GM12874 (cell line): ENCODE results near the gene RGS19.

Source experiments
- TF ChIP-seq, protein P1 (sequence below): IDR thresholded peaks from 2 replicates; pipeline ENCODE4 v1.5.1; 2011; ENCODE audit warnings: low read depth, mild to moderate bottlenecking, control low read depth, low read length, moderate library complexity; ENCODE audit not compliant: insufficient read depth

Gene RGS19

DNA sequence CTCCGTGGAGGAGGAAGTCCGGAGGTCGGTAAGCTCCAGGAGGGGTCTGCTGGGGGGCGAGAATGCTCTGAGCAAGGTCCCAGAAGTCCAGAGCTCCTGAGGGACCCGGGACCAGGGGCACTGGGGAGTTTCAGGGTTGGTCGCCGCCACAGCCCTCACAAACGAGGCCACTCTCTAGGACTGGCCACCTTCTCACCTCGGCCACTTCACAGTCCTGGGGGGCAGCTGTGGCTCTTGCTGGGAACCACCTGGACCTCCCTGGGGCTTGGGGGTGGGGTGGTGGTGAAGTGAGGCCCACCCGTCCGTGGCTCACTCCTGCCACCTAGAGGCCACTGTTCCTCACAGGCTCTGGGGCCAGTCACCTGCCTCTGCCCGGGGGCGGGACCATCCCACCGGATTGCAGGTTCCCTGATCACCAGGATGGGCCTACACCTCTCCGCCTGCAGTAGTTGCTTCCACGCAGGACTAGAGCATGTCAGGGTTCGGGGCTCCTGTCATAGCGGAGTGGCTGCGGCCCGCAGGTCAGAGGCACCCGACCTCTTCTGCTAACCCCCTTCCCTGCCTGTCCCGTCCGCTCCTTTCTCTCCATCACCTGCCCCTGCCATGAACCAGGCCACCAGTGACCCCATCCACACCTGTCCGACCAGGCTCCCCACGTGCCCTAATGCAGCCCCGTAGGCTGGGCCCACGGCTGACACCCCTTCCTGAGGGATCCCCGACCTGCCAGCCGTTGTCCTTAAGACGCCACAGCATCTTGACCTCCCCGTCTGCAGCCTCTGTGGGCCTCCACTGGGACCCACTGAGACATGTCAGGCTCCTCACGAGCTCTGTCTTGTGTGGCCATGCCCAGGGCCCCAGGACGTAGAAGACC, 21.5 kb downstream of the RGS19 start:
- TF ChIP-seq, protein P1, sequence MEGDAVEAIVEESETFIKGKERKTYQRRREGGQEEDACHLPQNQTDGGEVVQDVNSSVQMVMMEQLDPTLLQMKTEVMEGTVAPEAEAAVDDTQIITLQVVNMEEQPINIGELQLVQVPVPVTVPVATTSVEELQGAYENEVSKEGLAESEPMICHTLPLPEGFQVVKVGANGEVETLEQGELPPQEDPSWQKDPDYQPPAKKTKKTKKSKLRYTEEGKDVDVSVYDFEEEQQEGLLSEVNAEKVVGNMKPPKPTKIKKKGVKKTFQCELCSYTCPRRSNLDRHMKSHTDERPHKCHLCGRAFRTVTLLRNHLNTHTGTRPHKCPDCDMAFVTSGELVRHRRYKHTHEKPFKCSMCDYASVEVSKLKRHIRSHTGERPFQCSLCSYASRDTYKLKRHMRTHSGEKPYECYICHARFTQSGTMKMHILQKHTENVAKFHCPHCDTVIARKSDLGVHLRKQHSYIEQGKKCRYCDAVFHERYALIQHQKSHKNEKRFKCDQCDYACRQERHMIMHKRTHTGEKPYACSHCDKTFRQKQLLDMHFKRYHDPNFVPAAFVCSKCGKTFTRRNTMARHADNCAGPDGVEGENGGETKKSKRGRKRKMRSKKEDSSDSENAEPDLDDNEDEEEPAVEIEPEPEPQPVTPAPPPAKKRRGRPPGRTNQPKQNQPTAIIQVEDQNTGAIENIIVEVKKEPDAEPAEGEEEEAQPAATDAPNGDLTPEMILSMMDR = peak; percentile 97

DNA sequence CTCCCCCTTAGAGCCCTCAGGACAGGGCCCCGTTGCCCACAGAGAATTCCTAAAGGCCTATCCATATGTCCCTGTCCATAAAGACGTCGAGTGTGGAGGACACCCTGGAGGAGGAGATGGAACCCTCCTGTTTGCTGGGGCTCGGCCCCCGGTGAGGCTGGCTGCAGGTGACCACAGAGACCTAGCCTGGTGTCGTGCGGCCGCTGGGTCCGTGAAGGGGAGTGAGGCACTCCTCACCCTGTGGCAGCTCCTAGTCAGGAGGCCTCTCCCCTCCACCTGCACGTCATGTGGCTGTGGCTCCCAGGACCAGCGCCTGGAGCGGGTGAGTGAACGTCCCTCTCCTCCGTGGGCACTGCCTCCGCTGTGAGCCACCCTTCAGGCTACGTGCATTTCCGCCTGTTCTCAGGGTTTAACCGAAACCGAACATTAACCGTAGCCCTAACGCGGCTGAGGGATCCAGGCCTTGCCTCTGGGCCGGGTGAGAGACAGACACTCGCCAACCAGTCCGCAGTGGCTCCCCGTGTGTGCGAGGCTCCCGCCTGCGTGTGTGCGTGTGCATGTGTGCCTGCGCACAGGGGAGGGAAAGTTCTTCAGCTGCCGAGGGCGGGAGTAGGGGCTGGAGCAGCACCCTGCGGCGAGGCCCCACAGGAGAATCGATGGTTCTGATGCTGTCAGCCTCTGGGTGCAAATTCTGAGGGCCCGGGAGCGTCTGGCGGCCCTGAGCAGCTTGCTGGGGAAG, 22.3 kb downstream of the RGS19 start:
- TF ChIP-seq, protein P1 = no peak

DNA sequence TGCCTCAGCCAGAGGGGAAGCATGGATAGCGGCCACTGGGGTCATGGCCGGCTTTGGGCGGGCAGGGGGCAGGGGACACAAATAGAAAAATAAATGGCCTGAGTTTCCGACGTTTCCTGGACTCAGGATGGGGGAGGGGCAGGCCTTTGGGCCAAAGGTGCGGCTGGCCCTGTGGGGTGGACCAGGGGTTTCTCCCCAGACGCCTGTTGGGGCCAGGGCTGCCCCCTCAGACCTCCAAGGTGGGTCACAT, 22.8 kb downstream of the RGS19 start:
- TF ChIP-seq, protein P1 = no peak

DNA sequence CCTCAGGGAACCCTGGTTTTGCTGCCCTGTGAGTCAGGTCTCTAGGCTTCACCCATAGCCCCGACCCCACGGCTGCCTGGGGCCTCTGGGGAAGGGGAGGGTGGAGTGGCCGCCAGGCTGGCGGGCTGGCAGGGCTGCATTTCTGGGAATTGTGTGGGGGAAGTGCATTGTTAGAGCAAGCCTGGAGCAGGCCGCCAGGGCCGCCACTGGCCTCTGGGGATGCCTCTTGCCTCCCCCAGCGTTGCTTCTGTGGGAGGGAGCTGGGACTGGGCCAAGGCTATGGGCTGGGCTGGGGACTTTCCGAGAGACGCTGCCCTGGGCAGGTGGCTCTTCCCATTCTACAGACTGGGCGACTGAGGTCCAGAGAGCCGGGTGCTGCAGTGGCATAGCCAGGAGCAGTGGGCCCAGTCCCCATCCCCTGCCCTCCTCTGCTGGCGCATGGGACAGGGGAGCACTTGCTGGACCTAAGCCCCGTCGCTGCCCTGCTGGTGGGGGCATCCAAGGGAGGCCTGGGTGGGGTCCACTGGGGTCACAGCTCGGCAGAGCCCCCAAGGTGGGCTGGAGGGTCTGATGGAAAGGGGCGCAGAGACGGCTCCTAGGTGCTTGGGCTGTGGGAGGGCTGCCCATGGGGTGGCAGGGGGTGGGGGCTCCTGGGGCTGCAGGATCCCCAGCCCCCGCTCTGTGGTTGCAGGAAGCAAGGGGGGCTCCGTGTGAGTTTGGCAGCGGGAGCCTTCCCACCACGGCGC, 23.3 kb downstream of the RGS19 start:
- TF ChIP-seq, protein P1 = no peak

DNA sequence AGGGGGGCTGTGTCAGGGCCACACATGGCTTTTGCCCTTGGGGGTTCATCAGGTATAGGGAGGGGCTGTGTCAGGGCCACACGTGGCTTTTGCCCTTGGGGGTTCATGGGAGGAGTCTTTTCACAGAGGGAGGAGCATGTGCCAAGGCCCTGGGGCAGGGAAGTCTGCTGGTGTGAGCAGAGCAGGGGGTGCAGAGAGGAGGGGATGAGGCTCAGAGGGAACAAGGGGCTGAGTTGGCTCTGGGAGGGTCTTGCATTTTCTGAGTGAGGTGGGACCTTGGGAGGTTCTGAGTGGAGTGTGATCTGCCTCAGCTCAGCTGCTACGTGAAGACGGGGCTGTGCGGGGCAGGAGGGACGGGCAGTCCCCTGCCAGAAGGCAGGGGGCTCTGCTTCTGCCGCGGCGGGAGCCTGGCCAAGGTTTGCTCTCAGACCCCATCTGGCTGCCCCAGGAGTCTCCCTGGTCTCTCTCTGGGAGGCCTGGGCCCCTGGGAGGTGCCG, 23.9 kb downstream of the RGS19 start:
- TF ChIP-seq, protein P1 = no peak

DNA sequence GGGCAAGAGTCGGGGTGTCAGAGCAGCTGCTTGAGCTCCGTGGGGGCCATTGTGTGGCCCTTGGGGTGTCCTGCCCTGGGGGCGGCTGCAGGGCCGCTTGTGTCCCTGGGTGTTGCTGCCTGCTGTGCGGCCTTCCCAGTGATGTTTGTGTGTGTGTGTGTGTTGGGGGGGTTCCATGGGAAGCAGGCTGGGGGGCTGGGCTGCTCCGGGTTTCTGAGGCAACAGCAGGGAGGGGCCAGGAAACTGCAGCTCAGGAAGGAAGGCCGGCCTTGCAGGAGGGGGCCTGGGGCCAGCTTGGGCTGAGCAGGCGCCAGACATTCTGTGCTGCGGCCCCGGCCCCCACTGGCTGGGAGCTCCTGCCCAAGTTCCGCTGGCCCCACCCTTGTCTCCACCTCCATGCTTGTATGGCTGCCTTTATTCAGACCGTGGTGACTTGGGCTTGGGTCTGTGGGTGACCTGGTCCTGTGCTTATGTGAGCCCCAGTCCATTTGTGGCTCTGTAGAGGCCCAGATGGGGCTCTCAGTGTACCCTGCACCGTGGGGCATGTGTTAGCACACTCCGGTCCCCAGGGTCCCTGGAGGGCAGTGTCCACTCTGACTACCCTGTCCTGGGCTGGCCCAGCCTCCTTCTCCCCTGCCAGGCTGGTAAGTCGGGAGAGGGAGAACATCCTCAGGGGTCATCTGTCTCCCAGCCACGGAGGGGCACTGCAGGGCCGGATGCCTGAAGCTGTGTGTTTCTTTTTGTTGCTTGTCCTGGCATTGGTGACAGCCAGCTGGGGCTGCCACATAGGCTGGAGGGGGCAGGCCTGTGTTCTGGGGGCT, 25.3 kb downstream of the RGS19 start:
- TF ChIP-seq, protein P1 = peak; percentile 38; the same call in 1 of the 2 replicates
